LNCAP (cell line): Measurements from ENCODE around the gene JCHAIN.

Experiments
- CTCF ChIP-seq: fragments of 450-650 bp; IDR thresholded peaks from 2 replicates; pipeline ENCODE4 v1.5.1; 2017; ENCODE audit warnings: mild to moderate bottlenecking

The JCHAIN gene

GRCh38 chr4:70624226-70624793 lies 42.0 kb downstream of the JCHAIN start:
- no peak for TF ChIP-seq CTCF

DNA sequence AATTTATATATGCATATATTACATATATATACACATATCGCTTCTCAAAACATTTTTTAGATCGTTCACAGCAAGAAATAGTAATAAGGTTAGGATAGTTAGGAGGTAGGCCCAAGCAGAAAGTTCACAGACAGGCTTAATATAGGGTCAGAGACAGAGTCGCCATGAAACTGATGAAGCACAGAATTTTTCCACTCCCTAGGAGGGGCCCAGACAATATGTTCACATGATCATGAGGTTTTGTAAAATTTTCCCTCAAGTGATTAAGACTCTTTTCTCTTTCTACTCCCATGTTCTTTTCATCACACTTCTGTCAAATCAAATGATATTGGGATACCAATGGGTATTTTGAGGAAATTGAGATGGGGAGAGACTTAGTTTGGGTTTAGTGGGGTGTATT lies 43.0 kb downstream of the JCHAIN start:
- no peak for TF ChIP-seq CTCF

DNA sequence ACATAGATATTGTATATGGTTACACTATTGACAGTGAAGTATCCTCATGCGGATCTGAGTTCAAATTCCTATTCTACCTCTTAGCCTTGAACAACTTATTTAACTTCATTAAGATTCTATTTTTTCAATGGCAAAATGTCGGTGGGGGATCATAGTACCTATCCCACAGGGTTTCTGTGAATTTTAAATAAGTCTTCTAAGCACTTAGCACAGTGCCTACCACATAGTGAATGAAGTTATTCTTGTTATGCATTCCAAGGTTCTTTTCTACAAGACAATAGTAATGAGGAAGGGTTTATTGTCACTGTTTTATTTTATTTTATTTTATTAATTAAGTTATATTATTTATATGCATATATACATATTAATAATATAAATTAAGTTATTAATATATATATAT lies 46.5 kb downstream of the JCHAIN start:
- no peak for TF ChIP-seq CTCF

- no peak for TF ChIP-seq CTCF
Observed at GRCh38 chr4:70619288-70619687, 47.0 kb downstream of the JCHAIN start.

GRCh38 chr4:70614184-70614555 lies 52.1 kb downstream of the JCHAIN start:
- no peak for TF ChIP-seq CTCF

DNA sequence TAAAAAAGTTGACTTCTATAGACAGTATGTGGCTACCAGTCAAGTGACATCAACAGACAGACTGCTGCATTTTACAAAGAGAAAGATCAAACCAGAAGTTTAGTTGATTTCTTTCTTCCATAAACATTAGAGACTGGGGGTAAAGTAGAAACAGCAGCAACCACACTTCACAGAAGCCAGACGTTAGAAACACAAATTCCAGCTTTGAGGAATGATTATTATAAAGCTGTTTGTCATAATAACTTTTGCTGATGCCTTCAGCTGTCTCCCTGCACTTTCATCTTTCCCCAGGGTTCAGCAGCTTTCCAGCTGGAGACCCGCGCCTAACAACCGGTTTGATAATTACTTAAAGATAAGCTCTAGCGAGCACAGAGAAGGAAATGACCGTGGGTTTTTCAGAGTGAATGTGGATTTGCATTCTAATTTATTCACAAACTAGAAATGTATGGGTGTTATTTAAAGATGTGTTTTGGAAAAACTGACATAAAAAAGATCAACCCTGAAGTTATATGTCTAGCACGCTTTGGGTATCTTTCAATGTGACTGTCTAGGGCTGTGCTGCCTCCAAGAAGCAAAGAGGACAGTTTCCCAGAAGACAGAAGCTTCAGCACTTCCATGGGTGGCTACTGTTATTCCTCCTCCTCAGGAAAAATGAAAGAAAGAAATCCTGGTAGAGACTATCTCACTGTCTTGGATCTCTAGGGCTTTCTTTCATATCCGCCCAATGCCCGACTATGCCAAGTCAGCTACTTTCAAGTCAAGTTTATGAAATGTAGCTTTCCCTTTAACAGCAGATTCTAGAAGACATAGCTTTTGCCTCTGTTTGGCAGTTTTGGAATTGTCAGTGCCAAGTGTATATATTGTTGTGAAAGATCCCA lies 52.8 kb downstream of the JCHAIN start:
- TF ChIP-seq CTCF = no peak

DNA sequence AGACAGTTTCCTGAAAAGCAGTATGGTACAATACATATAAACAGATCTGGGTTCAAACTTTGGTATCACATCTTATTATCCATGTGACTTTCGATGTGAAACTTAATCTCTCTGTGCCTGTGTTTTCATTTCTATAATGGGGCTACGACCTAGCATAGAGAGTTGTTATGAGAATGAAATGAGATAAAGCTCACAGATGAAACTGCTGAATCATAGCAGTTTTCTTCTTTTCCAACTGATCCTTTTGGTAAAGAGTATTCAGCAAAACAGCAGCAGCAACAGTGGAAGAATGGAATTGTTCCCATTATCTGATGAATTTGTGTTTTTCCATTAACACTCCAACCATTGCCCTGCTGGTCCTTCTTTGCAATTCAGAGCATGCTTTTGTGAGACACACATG lies 58.0 kb downstream of the JCHAIN start:
- TF ChIP-seq CTCF = no peak
